ENCODE results near the gene PODN. TPM values are rescaled to one million over a fixed set of nuclear protein-coding genes. Genes with fewer than 3 reads are reported as not detected.
A peak's percentile ranks its signal among the peaks of the same experiment; 100 is the strongest.

Gene PODN
- total RNA-seq, 2 donors from 2014 or later, result 6.2 to 22.0 TPM

GRCh38 chr1:53082826-53083455 is 20.9 kb downstream of the PODN start:
- no peak for DNase-seq
- intact Hi-C loops (cut with DNase I, micrococcal nuclease), result no loop called here
- ATAC-seq, result no peak

GRCh38 chr1:53083636-53084588 is 21.9 kb downstream of the PODN start:
- ATAC-seq, result no peak

GRCh38 chr1:53084589-53084971 is 22.6 kb downstream of the PODN start:
- ATAC-seq (no peak), DNase-seq (no peak)
- intact Hi-C loops (cut with DNase I, micrococcal nuclease), result no loop called here

More at GRCh38 chr1:53083636-53084588, 21.9 kb downstream of the PODN start:
- intact Hi-C loops (cut with DNase I, micrococcal nuclease), result no loop called here
- DNase-seq, result no peak

GRCh38 chr1:53085405-53085804 is 23.4 kb downstream of the PODN start:
- ATAC-seq (no peak), DNase-seq (no peak)
- intact Hi-C loops (cut with DNase I, micrococcal nuclease), result no loop called here

GRCh38 chr1:53086491-53087070 is 24.6 kb downstream of the PODN start:
- ATAC-seq (no peak), DNase-seq (no peak)
- intact Hi-C loops (cut with DNase I, micrococcal nuclease), result no loop called here

GRCh38 chr1:53087332-53088285 is 25.6 kb downstream of the PODN start:
- intact Hi-C loops (cut with DNase I, micrococcal nuclease), result no loop called here
- no peak for ATAC-seq
- DNase-seq, result no peak

- ATAC-seq, result no peak
- intact Hi-C loops (cut with DNase I, micrococcal nuclease), result no loop called here
- DNase-seq, result no peak
Measured at GRCh38 chr1:53088616-53089300, 26.7 kb downstream of the PODN start.

GRCh38 chr1:53089478-53090226 is 27.6 kb downstream of the PODN start:
- intact Hi-C loops (cut with DNase I, micrococcal nuclease), result no loop called here
- DNase-seq, result peak; percentile 47 to 48
- peak; percentile 84 for ATAC-seq

- ATAC-seq (peak; percentile 84), DNase-seq (peak; percentile 40 to 69)
- intact Hi-C loops (cut with DNase I, micrococcal nuclease), result no loop called here
Measured at GRCh38 chr1:53090227-53091147, 28.5 kb downstream of the PODN start.

- intact Hi-C loops (cut with DNase I, micrococcal nuclease), result no loop called here
- ATAC-seq (no peak), DNase-seq (no peak)
Measured at GRCh38 chr1:53091841-53092645, 30.0 kb downstream of the PODN start.

- intact Hi-C loops (cut with DNase I, micrococcal nuclease), result no loop called here
- DNase-seq, result no peak
- no peak for ATAC-seq
Measured at GRCh38 chr1:53092659-53093450, 30.8 kb downstream of the PODN start.

- intact Hi-C loops (cut with DNase I, micrococcal nuclease), result no loop called here
- no peak for DNase-seq
- ATAC-seq, result no peak
Measured at GRCh38 chr1:53093451-53093754, 31.4 kb downstream of the PODN start.

GRCh38 chr1:53093778-53094532 is 31.9 kb downstream of the PODN start:
- DNase-seq, result no peak
- intact Hi-C loops (cut with DNase I, micrococcal nuclease), result no loop called here
- ATAC-seq, result no peak

- intact Hi-C loops (cut with DNase I, micrococcal nuclease), result no loop called here
- DNase-seq (no peak), ATAC-seq (no peak)
Measured at GRCh38 chr1:53094533-53094919, 32.5 kb downstream of the PODN start.

Data from left colon (tissue), 2 donors.